MM.1S (cell line): ENCODE data around the gene FAM184A.

Experiments used
- EZH2 ChIP-seq: fragments of 300-600 bp; sonication (generic); optimal IDR thresholded peaks from 2 replicates; pipeline ENCODE3; 2017; ENCODE audit warnings: low read depth, mild to moderate bottlenecking, antibody characterized with exemption, low read length, mixed read lengths
- TF ChIP-seq, protein P1 (sequence below): fragments of 300-600 bp; sonication (generic); IDR thresholded peaks from 2 replicates; pipeline ENCODE4 v1.5.1; 2016; ENCODE audit warnings: antibody characterized with exemption, low read length, mixed read lengths

DNA sequence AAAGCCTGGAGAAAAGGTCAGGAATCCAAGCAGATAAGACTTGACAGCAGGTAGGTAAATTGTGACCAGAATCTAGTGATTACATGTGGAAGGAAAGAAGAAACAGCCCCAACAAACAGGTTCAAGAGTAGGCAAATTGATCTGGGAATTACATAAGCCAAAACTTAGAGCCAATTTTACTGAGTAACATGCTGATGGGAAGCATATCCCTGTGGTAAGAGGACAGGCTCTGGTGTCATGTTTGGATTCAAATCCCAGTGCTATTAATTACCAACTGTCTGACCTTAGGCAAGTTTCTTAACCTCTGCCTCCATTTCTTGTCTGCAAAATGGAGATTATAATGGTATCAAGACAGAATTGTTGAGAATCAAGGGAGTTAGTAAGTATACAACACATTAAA is 163.9 kb downstream of the FAM184A start:
- TF ChIP-seq, protein P1, sequence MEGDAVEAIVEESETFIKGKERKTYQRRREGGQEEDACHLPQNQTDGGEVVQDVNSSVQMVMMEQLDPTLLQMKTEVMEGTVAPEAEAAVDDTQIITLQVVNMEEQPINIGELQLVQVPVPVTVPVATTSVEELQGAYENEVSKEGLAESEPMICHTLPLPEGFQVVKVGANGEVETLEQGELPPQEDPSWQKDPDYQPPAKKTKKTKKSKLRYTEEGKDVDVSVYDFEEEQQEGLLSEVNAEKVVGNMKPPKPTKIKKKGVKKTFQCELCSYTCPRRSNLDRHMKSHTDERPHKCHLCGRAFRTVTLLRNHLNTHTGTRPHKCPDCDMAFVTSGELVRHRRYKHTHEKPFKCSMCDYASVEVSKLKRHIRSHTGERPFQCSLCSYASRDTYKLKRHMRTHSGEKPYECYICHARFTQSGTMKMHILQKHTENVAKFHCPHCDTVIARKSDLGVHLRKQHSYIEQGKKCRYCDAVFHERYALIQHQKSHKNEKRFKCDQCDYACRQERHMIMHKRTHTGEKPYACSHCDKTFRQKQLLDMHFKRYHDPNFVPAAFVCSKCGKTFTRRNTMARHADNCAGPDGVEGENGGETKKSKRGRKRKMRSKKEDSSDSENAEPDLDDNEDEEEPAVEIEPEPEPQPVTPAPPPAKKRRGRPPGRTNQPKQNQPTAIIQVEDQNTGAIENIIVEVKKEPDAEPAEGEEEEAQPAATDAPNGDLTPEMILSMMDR, result no peak
- no peak for TF ChIP-seq EZH2
